Mammary epithelial cell (primary cell): ENCODE results near the gene NDUFB6.

Source experiments
- EZH2 ChIP-seq: IDR thresholded peaks from 2 replicates; pipeline ENCODE4 v1.6.1; 2012; ENCODE audit warnings: low read length, inconsistent platforms, borderline replicate concordance
- TF ChIP-seq, protein P1 (sequence below), 2 donors: IDR thresholded peaks in 1 of 2; conservative IDR thresholded peaks in 1 of 2; 2 replicates each; pipeline ENCODE4 v1.5.1; 2011 to 2012; ENCODE audit warnings: inconsistent platforms in 2 of 2, low read length in 2 of 2, mild to moderate bottlenecking in 2 of 2, control low read depth in 1 of 2, low read depth in 1 of 2; ENCODE audit not compliant: insufficient read depth in 1 of 2; ENCODE audit errors: extremely low read depth in 1 of 2

DNA sequence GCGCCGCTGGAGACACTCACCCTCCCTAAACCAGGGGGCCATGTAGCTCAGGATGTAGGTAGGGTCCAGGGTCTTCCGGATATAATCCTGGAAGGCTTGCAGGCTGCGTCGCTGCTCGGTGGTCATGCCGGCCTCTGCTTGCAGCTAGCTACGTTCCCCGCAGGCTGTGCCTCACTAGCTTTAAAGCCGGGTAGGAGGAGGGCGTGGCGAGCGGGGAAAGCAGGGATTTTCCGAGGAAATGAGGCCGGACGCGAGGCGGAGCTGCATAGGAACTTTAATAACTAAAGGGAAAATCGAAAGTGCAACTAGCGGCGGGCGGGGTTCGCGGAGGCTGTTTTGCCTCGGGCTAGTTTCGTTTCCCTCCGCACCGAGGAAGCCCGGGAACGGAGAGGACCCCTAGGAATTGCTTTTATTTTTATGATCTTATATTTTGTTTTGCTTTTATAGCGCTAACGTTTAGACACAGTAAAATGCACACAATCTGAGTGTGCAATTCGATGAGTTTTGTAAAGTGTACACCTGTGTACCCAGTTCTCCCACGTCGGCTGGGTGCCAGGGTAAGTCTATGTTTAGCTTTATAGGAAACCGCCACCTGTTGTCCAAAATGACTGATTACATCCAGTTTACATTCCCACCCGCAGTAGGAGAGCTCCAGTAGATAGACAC is 46.8 kb downstream of the NDUFB6 start, which contains the start of gene RIGI:
- TF ChIP-seq, protein P1, sequence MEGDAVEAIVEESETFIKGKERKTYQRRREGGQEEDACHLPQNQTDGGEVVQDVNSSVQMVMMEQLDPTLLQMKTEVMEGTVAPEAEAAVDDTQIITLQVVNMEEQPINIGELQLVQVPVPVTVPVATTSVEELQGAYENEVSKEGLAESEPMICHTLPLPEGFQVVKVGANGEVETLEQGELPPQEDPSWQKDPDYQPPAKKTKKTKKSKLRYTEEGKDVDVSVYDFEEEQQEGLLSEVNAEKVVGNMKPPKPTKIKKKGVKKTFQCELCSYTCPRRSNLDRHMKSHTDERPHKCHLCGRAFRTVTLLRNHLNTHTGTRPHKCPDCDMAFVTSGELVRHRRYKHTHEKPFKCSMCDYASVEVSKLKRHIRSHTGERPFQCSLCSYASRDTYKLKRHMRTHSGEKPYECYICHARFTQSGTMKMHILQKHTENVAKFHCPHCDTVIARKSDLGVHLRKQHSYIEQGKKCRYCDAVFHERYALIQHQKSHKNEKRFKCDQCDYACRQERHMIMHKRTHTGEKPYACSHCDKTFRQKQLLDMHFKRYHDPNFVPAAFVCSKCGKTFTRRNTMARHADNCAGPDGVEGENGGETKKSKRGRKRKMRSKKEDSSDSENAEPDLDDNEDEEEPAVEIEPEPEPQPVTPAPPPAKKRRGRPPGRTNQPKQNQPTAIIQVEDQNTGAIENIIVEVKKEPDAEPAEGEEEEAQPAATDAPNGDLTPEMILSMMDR (conservative IDR thresholded peaks at IDR 0.05 in 1 of 2, IDR thresholded peaks at IDR 0.05 in 1 of 2; ENCODE audit: extremely low read depth in 1 of 2, insufficient read depth in 1 of 2, low read depth in 1 of 2, low read length in 2 of 2), result peak; percentile 35 to 61
- no peak for TF ChIP-seq EZH2
